IMR-90 (cell line): ENCODE data around the gene ZMIZ1. TPM values are rescaled to one million over a fixed set of nuclear protein-coding genes. Genes with fewer than 3 reads are reported as not detected.

Experiments used
- ATAC-seq: fragments of 200-7000 bp; cut with Tn5 transposase; 2 replicates; pipeline ENCODE4 v1.9.1; 2020; ENCODE audit warnings: low read depth, mild to moderate bottlenecking, moderate library complexity
- BruUV-seq: library from RNA; stranded (reverse); fragments of 400-500 nt; replicated peaks from 2 replicates; lab custom pipeline; 2021; lab: Mats Ljungman, UMichigan
- CTCF ChIA-PET: fragments of 300-600 bp; formaldehyde crosslinking; extraction: SDS; loops from one replicate; lab custom pipeline; 2021; ENCODE audit warnings: antibody characterized with exemption; lab: Yijun Ruan, JAX
- POLR2A ChIA-PET: fragments of 300-600 bp; sonication (Branson Sonifier 250); formaldehyde crosslinking; loops from one replicate; lab custom pipeline; 2022; ENCODE audit warnings: antibody characterized with exemption; ENCODE audit not compliant: unreplicated experiment; lab: Charles Lee
- DNase-seq: peaks from one replicate; pipeline ENCODE4 v3.0.0; 2013
- H2AFZ ChIP-seq: replicated peaks from 2 replicates; pipeline ENCODE3; 2013; ENCODE audit warnings: low read length, mild to moderate bottlenecking; ENCODE audit not compliant: poor library complexity
- H2AK5ac ChIP-seq: 2 replicates; pipeline ENCODE4 v1.6.1; 2013; ENCODE audit warnings: low read depth, low read length, inconsistent platforms
- H2AK9ac ChIP-seq: replicated peaks from 2 replicates; pipeline ENCODE3; 2013; ENCODE audit warnings: mild to moderate bottlenecking, low read depth, low read length, moderate library complexity; ENCODE audit not compliant: poor library complexity
- H2BK120ac ChIP-seq: 2 replicates; pipeline ENCODE4 v1.6.1; 2013; ENCODE audit warnings: low read depth, low read length, inconsistent platforms
- H2BK15ac ChIP-seq: 3 replicates; pipeline ENCODE4 v1.6.1; 2013; ENCODE audit warnings: low read depth, low read length, inconsistent platforms
- H2BK20ac ChIP-seq: 2 replicates; pipeline ENCODE4 v1.6.1; 2013; ENCODE audit warnings: low read depth, mild to moderate bottlenecking, inconsistent platforms, low read length, moderate library complexity
- H2BK5ac ChIP-seq: 2 replicates; pipeline ENCODE4 v1.6.1; 2013; ENCODE audit warnings: mild to moderate bottlenecking, low read depth, low read length, inconsistent platforms; ENCODE audit not compliant: poor library complexity, severe bottlenecking
- H3K14ac ChIP-seq: replicated peaks from 2 replicates; pipeline ENCODE4 v1.6.1; 2013; ENCODE audit warnings: low read depth, low read length, inconsistent platforms
- H3K18ac ChIP-seq: 2 replicates; pipeline ENCODE4 v1.6.1; 2013; ENCODE audit warnings: low read depth, low read length, control low read depth
- H3K23ac ChIP-seq: 2 replicates; pipeline ENCODE4 v1.6.1; 2013; ENCODE audit warnings: low read depth, low read length, inconsistent platforms
- H3K27ac ChIP-seq: 2 replicates; pipeline ENCODE4 v1.5.1; 2013; ENCODE audit warnings: mild to moderate bottlenecking, control low read depth, low read length; ENCODE audit not compliant: insufficient read depth
- H3K27me3 ChIP-seq: 2 replicates; pipeline ENCODE4 v1.6.1; 2013; ENCODE audit warnings: low read length; ENCODE audit not compliant: control insufficient read depth, insufficient read depth
- H3K36me3 ChIP-seq: 2 replicates; pipeline ENCODE4 v1.6.1; 2013; ENCODE audit warnings: low read length, mixed read lengths; ENCODE audit not compliant: control insufficient read depth, insufficient read depth
- H3K4ac ChIP-seq: 2 replicates; pipeline ENCODE4 v1.6.1; 2013; ENCODE audit warnings: low read depth, low read length, inconsistent platforms
- H3K4me1 ChIP-seq: 2 replicates; pipeline ENCODE4 v1.6.1; 2013; ENCODE audit warnings: low read length, mixed read lengths; ENCODE audit not compliant: control insufficient read depth, insufficient read depth
- H3K4me2 ChIP-seq: 2 replicates; pipeline ENCODE4 v1.6.1; 2013; ENCODE audit warnings: low read depth, mild to moderate bottlenecking, control low read depth, low read length, moderate library complexity
- H3K4me3 ChIP-seq: 2 replicates; pipeline ENCODE4 v1.5.1; 2013; ENCODE audit warnings: low read depth, mild to moderate bottlenecking, control low read depth, low read length, moderate library complexity; ENCODE audit not compliant: insufficient read depth
- H3K56ac ChIP-seq: 2 replicates; pipeline ENCODE4 v1.6.1; 2013; ENCODE audit warnings: low read length, inconsistent platforms; ENCODE audit not compliant: insufficient read depth; ENCODE audit errors: extremely low read depth
- H3K79me1 ChIP-seq, 2 experiments: 2 replicates each; pipeline ENCODE4 v1.6.1; 2013; ENCODE audit warnings: low read length in 2 of 2, inconsistent platforms in 1 of 2, low read depth in 1 of 2
- H3K9ac ChIP-seq: 2 replicates; pipeline ENCODE4 v1.6.1; 2013; ENCODE audit warnings: low read depth, low read length, control low read depth
- H3K9me1 ChIP-seq: 2 replicates; pipeline ENCODE4 v1.6.1; 2013; ENCODE audit warnings: low read length, inconsistent platforms; ENCODE audit not compliant: insufficient read depth
- H3K9me3 ChIP-seq: 2 replicates; pipeline ENCODE4 v1.6.1; 2013; ENCODE audit warnings: low read length; ENCODE audit not compliant: control insufficient read depth, insufficient read depth
- H4K20me1 ChIP-seq: 2 replicates; pipeline ENCODE4 v1.6.1; 2013; ENCODE audit warnings: low read length, inconsistent platforms; ENCODE audit not compliant: insufficient read depth
- H4K5ac ChIP-seq: 2 replicates; pipeline ENCODE4 v1.6.1; 2013; ENCODE audit warnings: mild to moderate bottlenecking, low read depth, low read length, control low read depth
- H4K8ac ChIP-seq, 2 experiments: 2 replicates each; pipeline ENCODE4 v1.6.1; 2013; ENCODE audit warnings: low read depth in 2 of 2, low read length in 2 of 2, control low read depth in 1 of 2, inconsistent platforms in 1 of 2
- H4K91ac ChIP-seq: 2 replicates; pipeline ENCODE4 v1.6.1; 2013; ENCODE audit warnings: low read depth, low read length, inconsistent platforms; ENCODE audit not compliant: insufficient read depth
- BHLHE40 ChIP-seq: fragments of 150-350 bp; IDR thresholded peaks from 2 replicates; pipeline ENCODE4 v1.6.1; 2016; ENCODE audit warnings: mild to moderate bottlenecking, low read depth, low read length
- CEBPB ChIP-seq: IDR thresholded peaks from 2 replicates; pipeline ENCODE4 v1.6.1; 2012; ENCODE audit warnings: low read depth, low read length, improper control_type of control experiment
- CHD1 ChIP-seq: IDR thresholded peaks from 2 replicates; pipeline ENCODE4 v1.6.1; 2012; ENCODE audit warnings: low read depth, low read length, improper control_type of control experiment
- CTCF ChIP-seq: conservative IDR thresholded peaks from 2 replicates; pipeline ENCODE4 v1.5.1; 2012; ENCODE audit warnings: mild to moderate bottlenecking, low read depth, low read length, improper control_type of control experiment
- ELK1 ChIP-seq: fragments of 150-350 bp; IDR thresholded peaks from 2 replicates; pipeline ENCODE4 v1.6.1; 2016; ENCODE audit warnings: low read depth, mild to moderate bottlenecking, low read length, moderate library complexity, borderline replicate concordance
- FOS ChIP-seq: fragments of 150-350 bp; IDR thresholded peaks from 2 replicates; pipeline ENCODE4 v1.6.1; 2016; ENCODE audit warnings: low read depth, low read length
- MAFK ChIP-seq: IDR thresholded peaks from 2 replicates; pipeline ENCODE4 v1.6.1; 2012; ENCODE audit warnings: low read depth, low read length, improper control_type of control experiment
- MAZ ChIP-seq: IDR thresholded peaks from 2 replicates; pipeline ENCODE4 v1.6.1; 2012; ENCODE audit warnings: low read depth, mild to moderate bottlenecking, low read length, improper control_type of control experiment, moderate library complexity, borderline replicate concordance
- MXI1 ChIP-seq: IDR thresholded peaks from 2 replicates; pipeline ENCODE4 v1.6.1; 2012; ENCODE audit warnings: low read depth, mild to moderate bottlenecking, low read length, moderate library complexity, borderline replicate concordance
- NFE2L2 ChIP-seq: fragments of 150-350 bp; IDR thresholded peaks from 2 replicates; pipeline ENCODE4 v1.6.1; 2016; ENCODE audit warnings: low read depth, mild to moderate bottlenecking, low read length
- POLR2A ChIP-seq: IDR thresholded peaks from 2 replicates; pipeline ENCODE4 v1.6.1; 2012; ENCODE audit warnings: mild to moderate bottlenecking, low read depth, low read length
- RAD21 ChIP-seq: IDR thresholded peaks from 2 replicates; pipeline ENCODE4 v1.6.1; 2012; ENCODE audit warnings: low read length, improper control_type of control experiment
- RCOR1 ChIP-seq: IDR thresholded peaks from 2 replicates; pipeline ENCODE4 v1.6.1; 2012; ENCODE audit warnings: mild to moderate bottlenecking, low read length, improper control_type of control experiment; ENCODE audit not compliant: insufficient replicate concordance
- RFX5 ChIP-seq: IDR thresholded peaks from 2 replicates; pipeline ENCODE4 v1.8.0; 2012; ENCODE audit warnings: low read depth, mild to moderate bottlenecking, low read length, moderate library complexity
- SMC3 ChIP-seq: fragments of 150-350 bp; IDR thresholded peaks from 2 replicates; pipeline ENCODE4 v1.6.1; 2016; ENCODE audit warnings: low read depth, mild to moderate bottlenecking, antibody characterized with exemption, low read length, moderate library complexity
- USF2 ChIP-seq: fragments of 150-350 bp; IDR thresholded peaks from 2 replicates; pipeline ENCODE4 v1.6.1; 2017; ENCODE audit warnings: mild to moderate bottlenecking, antibody characterized with exemption, low read length, low read depth
- WGBS, 2 experiments: methylation state at CpG; one replicate each; pipeline versions ENCODE4 v1.1.5 to v1.1.7; 2013; ENCODE audit warnings: missing lambda C conversion rate in 2 of 2; ENCODE audit not compliant: insufficient read length in 1 of 2; ENCODE audit errors: extremely low coverage in 2 of 2; 5-methylcytosine and 5-hydroxymethylcytosine counted together
- dilution Hi-C: fragments of 300-500 bp; cut with HindIII; formaldehyde crosslinking; loops from one replicate; pipeline ENCODE4 v1.14.3; 2018; ENCODE audit warnings: low sequenced_read_pairs; ENCODE audit not compliant: unreplicated experiment
- in situ Hi-C: fragments of 300-500 bp; cut with MboI; formaldehyde crosslinking; loops from 3 replicates; pipeline ENCODE4 v1.14.3; 2019; ENCODE audit warnings: low sequenced_read_pairs, inconsistent platforms, mixed read lengths
- intact Hi-C: fragments of 100-400 bp; cut with micrococcal nuclease; formaldehyde crosslinking; loops from 2 replicates; pipeline ENCODE4 v1.10.0; 2022
- polyA plus RNA-seq, 3 experiments: library from polyadenylated mRNA; depleted of rRNA; stranded (reverse); fragments of >200 nt; gene quantifications; 2 replicates each; pipeline ENCODE4 v1.2.3, GENCODE V29; 2012; ENCODE audit warnings: low replicate concordance in 1 of 3
- total RNA-seq: library from RNA; depleted of rRNA; stranded (reverse); fragments of >200 nt; gene quantifications from 2 replicates; pipeline ENCODE4 v1.2.3, GENCODE V29; 2012

The ZMIZ1 gene
- total and polyA plus RNA-seq, 2 of the 4 experiments (the other 2 are of a cell fraction), result 6.6 to 48.7 TPM

GRCh38 chr10:79147306-79147705, 78.5 kb downstream of the ZMIZ1 start:
- CTCF ChIA-PET, result no interaction called here
- 100% methylated on average over 3 of the region's 5 CpGs; no CpG with 5 or more reads in 1 of the 2 experiments for WGBS, 2 experiments
- peak overlapping the region; percentile 53; the same call in 1 of the 2 replicates for H3K27ac ChIP-seq

More at GRCh38 chr10:79147306-79147705, 78.5 kb downstream of the ZMIZ1 start:
- Histone ChIP-seq H3K4me3 (no peak overlapping the region), H3K4me2 (no peak overlapping the region), H3K9ac (no peak overlapping the region), H2BK15ac (no peak overlapping the region), H3K4me1 (peaks cover 69% of the 10 kb centered on the region), H4K8ac (no peak overlapping the region), H3K9me1 (peaks cover 44% of the 10 kb centered on the region), H4K20me1 (0 out of 2 replicates have a peak, but pooled peaks cover 11% of the 10 kb centered on the region), H4K91ac (peak overlapping the region; percentile 40; the same call in 1 of the 2 replicates), H2BK5ac (peak overlapping the region; percentile 99), H3K36me3 (peaks cover 49% of the 10 kb centered on the region), H3K9me3 (no peaks in the 10 kb centered on the region), H3K27me3 (no peaks in the 10 kb centered on the region), H2AFZ (no peak overlapping the region), H2AK9ac (peak overlapping the region; percentile 79), H4K5ac (no peak overlapping the region), H2BK120ac (peak overlapping the region; percentile 47; the same call in 1 of the 2 replicates), H3K23ac (peak overlapping the region; percentile 80; the same call in 1 of the 2 replicates), H3K14ac (peak overlapping the region; percentile 13; the same call in 1 of the 2 replicates), H3K18ac (no peak overlapping the region), H3K4ac (peak overlapping the region; percentile 83), H3K56ac (no peak overlapping the region), H2BK20ac (no peak overlapping the region), H3K79me1 (peaks cover 27 to 97% of the 10 kb centered on the region in 2 experiments), H2AK5ac (peak overlapping the region; percentile 75)
- BruUV-seq, result no TSS peak
- in situ Hi-C loops, result no loop called here
- DNase-seq (no peak), ATAC-seq (no peak)
- POLR2A ChIA-PET, result no interaction called here
- intact Hi-C loops, result no loop called here
- dilution Hi-C loops, result no loop called here
- TF ChIP-seq FOS, result no peak
- TF ChIP-seq SMC3, result no peak
- TF ChIP-seq RCOR1, result no peak
- TF ChIP-seq BHLHE40, result no peak
- no peak for TF ChIP-seq NFE2L2
- no peak for TF ChIP-seq MAFK
- no peak for TF ChIP-seq RFX5
- no peak for TF ChIP-seq MXI1
- TF ChIP-seq CHD1, result no peak
- TF ChIP-seq POLR2A, result no peak
- TF ChIP-seq RAD21, result no peak
- TF ChIP-seq CTCF, result no peak
- TF ChIP-seq USF2, result no peak
- TF ChIP-seq MAZ, result no peak
- TF ChIP-seq ELK1, result no peak
- TF ChIP-seq CEBPB, result no peak
